ENCODE results near the gene RNF207.
A peak's percentile ranks its signal among the peaks of the same experiment; 100 is the strongest.

RNF207 gene

GRCh38 chr1:6237093-6237492, 31.2 kb downstream of the RNF207 start:
- no peak for DNase-seq

GRCh38 chr1:6239213-6239752, 33.4 kb downstream of the RNF207 start:
- DNase-seq = no peak

GRCh38 chr1:6239950-6240768, 34.2 kb downstream of the RNF207 start:
- DNase-seq = no peak

- no peak for DNase-seq
These were observed 35.4 kb downstream of the RNF207 start for GRCh38 chr1:6241107-6241886.

- DNase-seq = no peak
These were observed 36.2 kb downstream of the RNF207 start for GRCh38 chr1:6241887-6242740.

GRCh38 chr1:6243053-6243834, 37.3 kb downstream of the RNF207 start:
- no peak for DNase-seq

GRCh38 chr1:6243993-6244392, 38.1 kb downstream of the RNF207 start, which contains the start of gene HES3:
Gene HES3 (plus strand): TSS chr1:6244179. CDS start chr1:6244366, 187 bp downstream.
- DNase-seq = no peak

GRCh38 chr1:6244401-6245049, 38.6 kb downstream of the RNF207 start:
- no peak for DNase-seq

GRCh38 chr1:6245086-6245868, 39.4 kb downstream of the RNF207 start:
- DNase-seq = peak; percentile 75

- no peak for DNase-seq
These were observed 40.1 kb downstream of the RNF207 start for GRCh38 chr1:6245869-6246496.

- DNase-seq = peak; percentile 74
These were observed 40.9 kb downstream of the RNF207 start for GRCh38 chr1:6246497-6247467.

GRCh38 chr1:6247651-6248050, 41.7 kb downstream of the RNF207 start:
- DNase-seq = no peak

- no peak for DNase-seq
These were observed 42.4 kb downstream of the RNF207 start for GRCh38 chr1:6248161-6248776.

GRCh38 chr1:6248932-6249738, 43.2 kb downstream of the RNF207 start:
- no peak for DNase-seq

- DNase-seq = no peak
These were observed 44.1 kb downstream of the RNF207 start for GRCh38 chr1:6249739-6250689.

- no peak for DNase-seq
These were observed 45.3 kb downstream of the RNF207 start for GRCh38 chr1:6251233-6251632.

All from CD4-positive, alpha-beta T cell treated with Interleukin-15 for 1 hour (primary cell).